Retinal pigment epithelial cell (primary cell): Measurements from ENCODE around the gene SERPINB8.

Source experiments
- DNase-seq: peaks from one replicate; pipeline ENCODE4 v3.0.0-alpha.2; 2010; ENCODE audit warnings: low read depth
- H3K4me3 ChIP-seq: 2 replicates; pipeline ENCODE4 v1.5.1; 2011; ENCODE audit warnings: mild to moderate bottlenecking, low read length, control low read depth, moderate library complexity
- TF ChIP-seq, protein P1 (sequence below): conservative IDR thresholded peaks from 2 replicates; pipeline ENCODE4 v1.5.1; 2011; ENCODE audit warnings: low read depth, low read length, control low read depth, inconsistent platforms

The SERPINB8 gene

DNA sequence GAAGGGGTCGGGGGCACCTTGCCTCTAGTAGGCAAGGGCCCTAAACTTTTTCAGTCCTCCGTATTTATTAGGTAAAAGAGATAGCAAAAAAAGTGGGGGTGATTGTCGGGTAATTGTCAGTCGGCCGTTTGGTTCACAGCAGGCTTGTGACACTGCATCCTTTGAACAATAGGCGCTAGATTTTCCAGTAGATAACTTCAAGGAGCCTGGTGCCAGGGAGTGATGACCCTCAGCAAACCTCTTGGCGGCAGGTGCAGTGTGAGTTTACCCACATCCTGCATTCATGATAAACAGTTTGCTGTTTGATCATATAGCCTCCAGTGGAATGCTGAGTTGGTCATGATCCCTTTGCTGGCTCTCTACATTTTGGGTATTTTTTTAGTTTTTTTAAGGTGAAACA is 22.9 kb downstream of the SERPINB8 start:
- no peak overlapping the region for H3K4me3 ChIP-seq
- TF ChIP-seq, protein P1, sequence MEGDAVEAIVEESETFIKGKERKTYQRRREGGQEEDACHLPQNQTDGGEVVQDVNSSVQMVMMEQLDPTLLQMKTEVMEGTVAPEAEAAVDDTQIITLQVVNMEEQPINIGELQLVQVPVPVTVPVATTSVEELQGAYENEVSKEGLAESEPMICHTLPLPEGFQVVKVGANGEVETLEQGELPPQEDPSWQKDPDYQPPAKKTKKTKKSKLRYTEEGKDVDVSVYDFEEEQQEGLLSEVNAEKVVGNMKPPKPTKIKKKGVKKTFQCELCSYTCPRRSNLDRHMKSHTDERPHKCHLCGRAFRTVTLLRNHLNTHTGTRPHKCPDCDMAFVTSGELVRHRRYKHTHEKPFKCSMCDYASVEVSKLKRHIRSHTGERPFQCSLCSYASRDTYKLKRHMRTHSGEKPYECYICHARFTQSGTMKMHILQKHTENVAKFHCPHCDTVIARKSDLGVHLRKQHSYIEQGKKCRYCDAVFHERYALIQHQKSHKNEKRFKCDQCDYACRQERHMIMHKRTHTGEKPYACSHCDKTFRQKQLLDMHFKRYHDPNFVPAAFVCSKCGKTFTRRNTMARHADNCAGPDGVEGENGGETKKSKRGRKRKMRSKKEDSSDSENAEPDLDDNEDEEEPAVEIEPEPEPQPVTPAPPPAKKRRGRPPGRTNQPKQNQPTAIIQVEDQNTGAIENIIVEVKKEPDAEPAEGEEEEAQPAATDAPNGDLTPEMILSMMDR: no peak
- DNase-seq: no peak

DNA sequence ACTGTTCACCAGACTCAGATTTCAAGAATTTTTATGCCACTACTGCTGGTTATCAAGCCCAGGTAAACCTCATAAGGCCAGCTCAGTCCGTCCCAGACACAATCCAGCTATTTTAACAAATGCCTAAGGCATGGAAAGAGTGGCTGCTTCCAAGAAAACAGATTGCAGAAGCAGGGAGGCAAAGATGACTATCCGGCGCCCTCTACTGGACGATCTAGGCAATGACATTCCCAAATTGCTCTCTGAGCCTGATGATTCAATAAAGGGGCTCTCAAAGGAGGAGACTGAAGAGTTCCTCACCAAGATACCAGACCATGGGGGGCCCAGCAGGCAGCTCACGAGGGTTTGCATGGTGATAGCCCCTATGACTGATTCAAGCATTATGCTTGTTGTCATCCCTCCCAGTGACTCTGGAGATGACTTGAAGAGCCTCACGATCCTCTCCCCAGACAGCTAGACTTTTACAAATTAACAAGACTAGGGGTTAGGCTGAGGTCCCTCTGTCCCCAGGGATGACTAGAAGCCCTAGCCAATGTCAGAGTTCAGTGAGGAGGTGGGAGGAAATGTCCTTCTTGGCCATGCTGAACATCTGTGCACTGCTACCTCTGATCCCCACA is 25.0 kb downstream of the SERPINB8 start:
- no peak overlapping the region for H3K4me3 ChIP-seq
- no peak for DNase-seq
- TF ChIP-seq, protein P1: peak; percentile 88

DNA sequence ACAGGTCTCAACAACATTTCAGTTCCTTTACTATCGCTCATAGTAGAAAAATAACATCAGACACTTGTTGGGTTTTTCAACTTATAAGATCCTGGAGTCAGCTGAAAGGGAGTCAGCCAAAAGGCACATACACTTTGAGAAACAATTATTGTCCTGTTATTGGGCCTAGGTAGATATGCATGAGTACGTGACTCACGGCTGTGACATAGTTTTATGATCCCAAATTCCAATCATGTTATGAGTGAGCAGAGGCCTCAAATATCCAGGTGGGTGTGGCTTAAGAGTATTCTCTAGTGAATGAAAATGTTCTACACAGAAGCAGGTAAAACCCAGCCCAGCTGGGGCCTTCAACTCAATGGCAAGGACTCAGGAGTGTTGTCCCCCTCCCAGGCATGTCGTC is 27.2 kb downstream of the SERPINB8 start:
- TF ChIP-seq, protein P1: no peak
- no peak overlapping the region for H3K4me3 ChIP-seq
- DNase-seq: no peak

DNA sequence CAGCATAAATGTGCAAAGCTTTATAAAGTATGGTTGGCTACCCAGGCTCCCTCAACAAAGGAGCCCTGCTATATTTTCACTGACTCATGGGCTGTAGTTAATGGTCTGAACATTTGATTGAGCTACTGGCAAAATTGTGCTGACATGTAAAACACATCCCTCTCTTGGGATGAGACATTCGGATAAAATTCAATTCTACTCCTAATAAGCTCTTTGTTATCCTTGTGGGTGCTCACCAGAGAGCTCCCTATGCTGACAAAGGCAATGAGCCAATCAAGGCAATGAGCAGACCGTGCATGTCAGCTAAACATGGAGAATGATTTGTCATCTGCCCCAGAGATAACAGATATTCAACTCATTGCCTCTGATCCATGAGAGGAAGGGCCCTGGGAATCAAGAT is 27.7 kb downstream of the SERPINB8 start:
- H3K4me3 ChIP-seq: no peak overlapping the region
- no peak for DNase-seq
- TF ChIP-seq, protein P1: no peak

DNA sequence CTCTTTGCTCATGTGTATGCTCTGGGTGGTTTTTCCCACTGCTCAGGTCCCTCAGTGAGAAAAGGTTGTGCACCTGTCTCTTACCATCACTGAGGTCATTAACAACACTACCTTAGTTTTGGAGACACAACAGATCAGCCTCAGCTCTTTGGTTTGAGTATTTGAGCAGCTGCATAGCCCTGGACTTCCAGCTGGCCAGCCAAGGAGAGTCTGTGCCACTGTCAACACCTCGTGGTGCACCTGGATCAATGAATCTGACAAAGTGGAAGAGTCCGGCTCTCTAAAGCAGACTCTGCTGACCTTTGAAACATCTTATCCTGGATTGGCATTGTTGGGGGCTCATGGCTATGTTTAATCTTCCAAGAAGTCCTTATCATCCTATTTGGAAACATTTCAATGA is 30.0 kb downstream of the SERPINB8 start:
- TF ChIP-seq, protein P1: no peak
- H3K4me3 ChIP-seq: no peak overlapping the region
- DNase-seq: no peak

DNA sequence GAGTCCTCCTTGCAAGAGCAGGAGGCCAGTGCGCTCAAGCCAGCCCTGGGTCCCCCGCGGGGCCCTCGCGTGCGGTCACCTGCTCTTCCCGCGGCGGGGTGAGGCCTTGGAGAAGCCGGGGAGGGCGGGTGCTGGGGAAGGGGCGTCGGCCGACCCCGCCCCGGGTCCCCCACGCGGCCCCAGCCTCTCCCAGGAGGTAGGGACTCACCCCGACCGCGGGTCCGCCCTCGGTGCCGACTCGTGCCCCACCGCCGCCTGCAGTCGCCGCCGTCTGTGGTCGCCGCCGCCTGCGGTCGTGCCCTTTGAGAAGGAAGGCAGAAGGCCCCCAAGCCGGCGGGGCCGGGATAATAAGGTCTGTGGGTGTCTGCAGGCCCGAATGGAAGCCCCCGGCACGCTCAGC is 32.7 kb downstream of the SERPINB8 start:
- no peak for DNase-seq
- TF ChIP-seq, protein P1: no peak
- H3K4me3 ChIP-seq: no peak overlapping the region

DNA sequence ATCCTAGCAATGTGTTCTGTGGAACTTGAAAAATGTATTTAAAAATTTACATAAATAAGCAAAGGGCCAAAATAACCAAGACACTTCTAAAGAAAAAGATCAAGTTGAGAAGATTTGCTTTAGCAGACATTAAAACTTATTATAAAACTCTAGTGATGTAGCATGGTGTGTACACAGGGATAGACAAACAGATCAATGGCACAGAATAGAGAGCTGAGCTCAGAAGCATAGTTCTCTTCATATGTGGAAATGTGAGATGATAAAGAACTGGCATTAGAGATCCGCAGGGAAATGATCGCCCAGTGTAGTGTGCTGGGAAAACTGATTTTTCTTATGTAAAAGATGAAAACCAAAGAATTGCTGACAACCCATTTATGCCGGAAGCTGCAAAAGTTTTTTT is 39.4 kb downstream of the SERPINB8 start:
- H3K4me3 ChIP-seq: no peak overlapping the region
- TF ChIP-seq, protein P1: no peak
- DNase-seq: no peak
